GM06990 (cell line): Measurements from ENCODE around the gene SPEN.
"Not testable (repeated sequence)": the region's sequence is repeated elsewhere in the genome, so short reads cannot be mapped to it uniquely, and the experiment has no call there.

Experiments
- DNase-seq: peaks from one replicate; pipeline ENCODE4 v3.0.0-alpha.2; 2011; ENCODE audit not compliant: insufficient read length; ENCODE audit errors: extremely low read depth
- H3K27me3 ChIP-seq: replicated peaks from 2 replicates; pipeline ENCODE4 v1.6.0; 2011; ENCODE audit warnings: low read length; ENCODE audit not compliant: control insufficient read depth, insufficient read depth
- H3K36me3 ChIP-seq: 2 replicates; pipeline ENCODE4 v1.5.1; 2011; ENCODE audit warnings: low read length; ENCODE audit not compliant: control insufficient read depth, insufficient read depth
- H3K4me3 ChIP-seq: replicated peaks from 2 replicates; pipeline ENCODE4 v1.5.1; 2011; ENCODE audit warnings: low read depth, mild to moderate bottlenecking, control low read depth, low read length
- TF ChIP-seq, protein P1 (sequence below): IDR thresholded peaks from 2 replicates; pipeline ENCODE4 v1.5.1; 2011; ENCODE audit warnings: low read length, control low read depth, mild to moderate bottlenecking, inconsistent platforms; ENCODE audit not compliant: insufficient read depth, poor library complexity, severe bottlenecking

The SPEN gene

DNA sequence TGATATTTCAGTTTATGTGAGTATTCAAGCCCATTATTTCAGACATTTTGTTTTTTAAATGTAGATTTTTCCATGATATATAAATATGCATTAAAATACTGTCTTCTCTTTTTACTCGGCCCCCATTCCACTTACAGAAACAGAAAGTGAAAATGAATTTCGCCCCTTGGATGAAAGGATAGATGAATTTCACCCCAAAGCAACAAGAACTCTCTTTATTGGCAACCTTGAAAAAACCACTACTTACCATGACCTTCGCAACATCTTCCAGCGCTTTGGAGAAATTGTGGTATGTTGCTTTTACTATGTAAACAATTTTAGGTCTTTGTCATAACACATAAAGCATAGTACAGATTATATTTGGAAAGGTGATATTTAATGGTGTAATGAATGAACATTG lies 68.5 kb downstream of the SPEN start:
- peaks cover 5% of the 10 kb centered on the region for H3K36me3 ChIP-seq
- no peak for DNase-seq
- no peak overlapping the region for H3K4me3 ChIP-seq
- H3K27me3 ChIP-seq, result no peaks in the 10 kb centered on the region
- TF ChIP-seq, protein P1, sequence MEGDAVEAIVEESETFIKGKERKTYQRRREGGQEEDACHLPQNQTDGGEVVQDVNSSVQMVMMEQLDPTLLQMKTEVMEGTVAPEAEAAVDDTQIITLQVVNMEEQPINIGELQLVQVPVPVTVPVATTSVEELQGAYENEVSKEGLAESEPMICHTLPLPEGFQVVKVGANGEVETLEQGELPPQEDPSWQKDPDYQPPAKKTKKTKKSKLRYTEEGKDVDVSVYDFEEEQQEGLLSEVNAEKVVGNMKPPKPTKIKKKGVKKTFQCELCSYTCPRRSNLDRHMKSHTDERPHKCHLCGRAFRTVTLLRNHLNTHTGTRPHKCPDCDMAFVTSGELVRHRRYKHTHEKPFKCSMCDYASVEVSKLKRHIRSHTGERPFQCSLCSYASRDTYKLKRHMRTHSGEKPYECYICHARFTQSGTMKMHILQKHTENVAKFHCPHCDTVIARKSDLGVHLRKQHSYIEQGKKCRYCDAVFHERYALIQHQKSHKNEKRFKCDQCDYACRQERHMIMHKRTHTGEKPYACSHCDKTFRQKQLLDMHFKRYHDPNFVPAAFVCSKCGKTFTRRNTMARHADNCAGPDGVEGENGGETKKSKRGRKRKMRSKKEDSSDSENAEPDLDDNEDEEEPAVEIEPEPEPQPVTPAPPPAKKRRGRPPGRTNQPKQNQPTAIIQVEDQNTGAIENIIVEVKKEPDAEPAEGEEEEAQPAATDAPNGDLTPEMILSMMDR, result no peak

DNA sequence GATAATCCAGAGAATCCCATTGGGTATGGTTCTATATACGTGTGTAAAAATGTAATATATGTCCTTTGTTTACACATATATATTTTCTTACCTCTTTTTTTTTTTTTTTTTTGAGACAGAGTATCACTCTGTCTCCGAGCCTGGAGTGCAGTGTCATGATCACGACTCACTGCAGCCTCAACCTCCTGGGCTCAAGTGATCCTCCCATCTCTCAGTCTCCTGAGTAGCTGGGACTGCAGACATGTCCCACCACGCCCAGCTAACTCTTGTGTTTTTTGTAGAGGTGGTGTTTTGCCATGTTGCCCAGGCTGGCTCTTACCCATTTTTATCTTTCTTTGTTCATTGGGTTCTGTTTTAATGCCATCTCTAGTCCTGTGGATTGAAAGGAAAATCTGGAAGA lies 68.9 kb downstream of the SPEN start:
- Histone ChIP-seq H3K4me3 (no peak overlapping the region), H3K36me3 (peaks cover 6% of the 10 kb centered on the region), H3K27me3 (no peaks in the 10 kb centered on the region)
- TF ChIP-seq, protein P1, result no peak
- no peak for DNase-seq

DNA sequence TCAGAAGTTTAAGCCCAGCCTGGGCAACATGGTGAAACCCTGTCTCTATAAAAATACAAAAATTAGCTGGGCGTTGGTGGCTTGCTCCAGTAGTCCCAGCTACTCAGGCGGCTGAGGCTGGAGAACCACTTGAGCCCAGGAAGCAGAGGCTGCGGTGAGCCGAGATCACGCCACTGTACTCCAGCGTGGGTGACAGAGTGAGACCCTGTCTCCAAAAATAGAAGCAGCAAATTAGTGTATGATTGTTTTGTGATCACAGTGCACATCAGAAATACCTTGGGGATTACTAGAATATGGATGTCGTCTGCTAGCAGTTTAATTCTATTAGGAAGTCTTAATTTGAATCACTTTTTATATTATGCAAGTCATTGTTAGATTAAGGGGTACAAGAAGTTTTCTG lies 69.4 kb downstream of the SPEN start:
- Histone ChIP-seq H3K36me3 (peaks cover 5% of the 10 kb centered on the region), H3K27me3 (no peaks in the 10 kb centered on the region), H3K4me3 (no peak overlapping the region)
- DNase-seq, result peak; percentile 51
- TF ChIP-seq, protein P1, result no peak

DNA sequence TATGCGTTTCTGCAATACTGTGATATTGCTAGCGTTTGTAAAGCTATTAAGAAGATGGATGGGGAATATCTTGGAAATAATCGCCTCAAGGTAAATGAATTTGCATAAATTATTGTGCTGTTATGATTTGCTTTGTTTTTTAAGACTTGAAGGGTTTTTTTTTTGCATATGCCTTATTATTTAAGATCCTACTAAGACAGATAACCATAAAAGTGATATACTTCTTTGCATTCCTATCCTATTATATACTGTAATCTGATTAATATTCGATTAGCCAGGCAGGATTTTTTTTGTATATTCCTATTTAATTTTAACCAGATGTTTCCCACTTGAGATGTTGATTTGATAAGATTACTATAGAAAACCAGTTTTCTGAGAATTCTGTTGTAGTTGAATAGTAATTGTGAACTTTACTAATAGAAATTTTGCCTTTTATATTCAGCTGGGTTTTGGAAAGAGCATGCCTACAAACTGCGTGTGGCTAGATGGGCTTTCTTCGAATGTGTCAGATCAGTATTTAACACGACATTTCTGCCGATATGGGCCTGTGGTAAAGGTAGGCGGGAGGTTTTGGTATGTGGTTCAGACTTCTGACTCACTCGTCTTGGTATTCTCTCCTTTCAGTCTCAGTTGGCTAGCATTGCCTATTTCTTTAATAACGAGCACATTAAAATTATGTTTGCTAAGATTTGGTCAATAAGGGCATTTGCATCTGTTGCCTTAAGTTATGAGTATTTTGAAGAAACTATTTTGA lies 71.6 kb downstream of the SPEN start:
- H3K27me3 ChIP-seq, result no peaks in the 10 kb centered on the region
- H3K36me3 ChIP-seq, result peaks cover 10% of the 10 kb centered on the region
- no peak overlapping the region for H3K4me3 ChIP-seq
- TF ChIP-seq, protein P1, result no peak
- DNase-seq, result no peak

DNA sequence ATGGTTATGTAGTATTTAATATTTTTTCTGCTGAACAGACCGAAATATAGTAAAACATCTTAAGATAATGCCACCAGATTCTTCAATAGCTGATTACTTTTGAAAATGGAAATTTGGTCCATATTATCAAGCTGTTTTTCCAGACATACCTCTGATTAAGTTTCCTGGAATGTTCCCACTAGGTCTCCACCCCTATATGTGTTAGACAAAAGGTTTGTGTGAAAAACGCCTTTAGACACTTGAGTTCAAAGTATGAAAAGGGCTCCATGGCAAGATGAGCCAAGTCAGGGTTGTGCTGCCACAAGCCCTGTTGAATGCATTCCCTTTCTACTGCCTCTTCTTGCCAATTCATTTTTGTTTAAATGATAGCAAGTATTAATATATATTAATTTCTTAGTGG lies 75.7 kb downstream of the SPEN start:
- TF ChIP-seq, protein P1, result no peak
- Histone ChIP-seq H3K4me3 (no peak overlapping the region), H3K27me3 (no peaks in the 10 kb centered on the region), H3K36me3 (peaks cover 12% of the 10 kb centered on the region)
- no peak for DNase-seq

DNA sequence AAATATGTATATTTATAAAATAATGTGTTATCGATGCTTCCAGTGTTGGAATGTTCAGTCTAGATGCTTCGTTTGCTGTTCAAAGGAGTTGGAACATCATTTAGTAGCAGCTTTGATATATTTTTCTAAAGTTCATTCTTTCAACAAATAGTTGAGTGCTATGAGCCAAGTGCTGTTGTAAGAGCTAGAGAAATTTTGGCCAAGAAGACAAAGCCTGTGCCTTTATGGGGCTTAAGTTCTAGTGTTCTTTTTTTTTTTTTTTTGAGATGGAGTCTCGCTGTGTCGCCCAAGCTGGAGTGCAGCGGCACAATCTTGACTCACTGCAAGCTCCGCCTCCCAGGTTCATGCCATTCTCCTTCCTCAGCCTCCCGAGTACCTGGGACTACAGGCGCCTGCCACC lies 78.9 kb downstream of the SPEN start:
- peaks cover 30% of the 10 kb centered on the region for H3K36me3 ChIP-seq
- not testable (repeated sequence) for H3K27me3 ChIP-seq, DNase-seq, H3K4me3 ChIP-seq
